D721Med (cell line): Measurements from ENCODE around the gene PDGFB.

Experiments
- DNase-seq: peaks from one replicate; pipeline ENCODE4 v3.0.0; 2011; ENCODE audit warnings: low spot score; ENCODE audit not compliant: insufficient read length
- FAIRE-seq: peaks from 2 replicates; lab custom pipeline; 2011; peaks lifted over from hg19 to GRCh38; lab: Jason Lieb, UNC
- CTCF ChIP-seq: IDR thresholded peaks from 2 replicates; pipeline ENCODE4 v1.5.1; 2012; ENCODE audit warnings: mild to moderate bottlenecking, control low read depth; ENCODE audit not compliant: insufficient read depth; ENCODE audit errors: missing control alignments

The PDGFB gene

GRCh38 chr22:39216143-39216490, 28.7 kb downstream of the PDGFB start:
- FAIRE-seq, result no peak

GRCh38 chr22:39215426-39216142, 29.2 kb downstream of the PDGFB start:
- DNase-seq (no peak), FAIRE-seq (no peak)
- TF ChIP-seq CTCF, result peak; percentile 10

More at GRCh38 chr22:39216143-39216490, 28.7 kb downstream of the PDGFB start:
- no peak for TF ChIP-seq CTCF
- DNase-seq, result no peak

- TF ChIP-seq CTCF, result no peak
- DNase-seq (no peak), FAIRE-seq (no peak)
Observed at GRCh38 chr22:39215070-39215396, 29.7 kb downstream of the PDGFB start.

GRCh38 chr22:39214383-39215069, 30.3 kb downstream of the PDGFB start:
- FAIRE-seq, result no peak

GRCh38 chr22:39214006-39214382, 30.8 kb downstream of the PDGFB start:
- DNase-seq (no peak), FAIRE-seq (no peak)
- no peak for TF ChIP-seq CTCF

More at GRCh38 chr22:39214383-39215069, 30.3 kb downstream of the PDGFB start:
- no peak for TF ChIP-seq CTCF
- DNase-seq, result no peak

- TF ChIP-seq CTCF, result no peak
- FAIRE-seq, result no peak
- DNase-seq, result no peak
Observed at GRCh38 chr22:39212721-39213376, 31.9 kb downstream of the PDGFB start.
